ENCODE data around the gene ADCY2. TPM values are rescaled to one million over a fixed set of nuclear protein-coding genes. Genes with fewer than 3 reads are reported as not detected.

The ADCY2 gene
- polyA plus RNA-seq, 1 donor (not counting 4 experiments of a cell fraction or from before 2014, with no cell fraction given) = 0.13 TPM

DNA sequence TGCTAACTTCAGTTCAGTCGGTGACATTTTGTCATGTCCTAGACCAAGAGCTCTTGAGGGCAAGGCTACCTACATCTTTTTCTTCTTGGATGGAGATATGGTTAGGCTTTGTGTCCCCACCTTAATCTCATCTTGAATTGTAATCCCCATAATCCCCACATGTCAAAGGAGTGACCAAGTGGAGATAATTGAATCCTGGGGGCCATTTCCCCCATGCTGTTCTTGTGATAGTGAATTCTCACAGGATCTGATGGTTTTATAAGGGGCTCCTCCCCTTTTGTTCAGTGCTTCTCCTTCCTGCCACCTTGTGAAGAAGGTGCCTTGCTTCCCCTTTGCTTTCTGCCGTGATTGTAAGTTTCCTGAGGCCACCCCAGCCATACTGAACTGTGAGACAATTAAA lies 457.1 kb downstream of the ADCY2 start:
- H3K27me3 ChIP-seq (ENCODE audit: control insufficient read depth, extremely low read depth, insufficient read depth, low read length) = peaks cover 30% of the 10 kb centered on the region
- H3K9me3 ChIP-seq (ENCODE audit: control insufficient read depth, low read depth, low read length) = no peaks in the 10 kb centered on the region
- no peaks in the 10 kb centered on the region for H4K20me1 ChIP-seq (ENCODE audit: control insufficient read depth, extremely low read depth, insufficient read depth, low read length)
- no peak overlapping the region for H3K9ac ChIP-seq (ENCODE audit: control insufficient read depth, extremely low read depth, insufficient read depth, low read length)
- dilution Hi-C loops (cut with MboI; ENCODE audit: extremely low pct_ligation_motif_present, low sequenced_read_pairs) = no loop called here
- H3K4me1 ChIP-seq (ENCODE audit: control insufficient read depth, extremely low read depth, insufficient read depth, low read length) = no peaks in the 10 kb centered on the region
- H3K4me3 ChIP-seq (ENCODE audit: control insufficient read depth in 2 of 3, extremely low read depth in 1 of 3, insufficient read depth in 2 of 3, low read depth in 1 of 3, low read length in 3 of 3) = no peak overlapping the region
- H2AFZ ChIP-seq (ENCODE audit: control insufficient read depth, low read length) = no peak overlapping the region
- no peaks in the 10 kb centered on the region for H3K79me2 ChIP-seq (ENCODE audit: control insufficient read depth, insufficient read depth, low read length)
- H3K9me1 ChIP-seq (ENCODE audit: control insufficient read depth, extremely low read depth, insufficient read depth, low read length) = no peaks in the 10 kb centered on the region
- TF ChIP-seq CTCF (optimal IDR thresholded peaks at IDR 0.05 in 1 of 3, IDR thresholded peaks at IDR 0.05 in 1 of 3, conservative IDR thresholded peaks at IDR 0.05 in 1 of 3; ENCODE audit: extremely low read depth in 1 of 3, insufficient read depth in 2 of 3, low read length in 3 of 3) (no peak), EZH2 (IDR thresholded peaks at IDR 0.05; ENCODE audit: low read length) (no peak)
- no peak for FAIRE-seq
- H3K27ac ChIP-seq (ENCODE audit: control insufficient read depth, insufficient read depth, low read length) = no peak overlapping the region
- no peak for DNase-seq (ENCODE audit: low read depth, low spot score)
- no peaks in the 10 kb centered on the region for H3K36me3 ChIP-seq (ENCODE audit: control insufficient read depth in 2 of 2, extremely low read depth in 1 of 2, insufficient read depth in 2 of 2, low read length in 2 of 2)
- no peak overlapping the region for H3K4me2 ChIP-seq (ENCODE audit: control insufficient read depth, extremely low read depth, insufficient read depth, low read depth, low read length)

GRCh38 chr5:7855611-7856010 lies 459.7 kb downstream of the ADCY2 start:
- Histone ChIP-seq H4K20me1 (ENCODE audit: control insufficient read depth, extremely low read depth, insufficient read depth, low read length) (no peaks in the 10 kb centered on the region), H3K79me2 (ENCODE audit: control insufficient read depth, insufficient read depth, low read length) (no peaks in the 10 kb centered on the region), H3K4me3 (ENCODE audit: control insufficient read depth in 2 of 3, extremely low read depth in 1 of 3, insufficient read depth in 2 of 3, low read depth in 1 of 3, low read length in 3 of 3) (no peak overlapping the region), H3K9me1 (ENCODE audit: control insufficient read depth, extremely low read depth, insufficient read depth, low read length) (no peaks in the 10 kb centered on the region), H3K4me2 (ENCODE audit: control insufficient read depth, extremely low read depth, insufficient read depth, low read depth, low read length) (no peak overlapping the region), H3K36me3 (ENCODE audit: control insufficient read depth in 2 of 2, extremely low read depth in 1 of 2, insufficient read depth in 2 of 2, low read length in 2 of 2) (peaks cover 0 to 5% of the 10 kb centered on the region in 2 experiments), H3K27me3 (ENCODE audit: control insufficient read depth, extremely low read depth, insufficient read depth, low read length) (peaks cover 17% of the 10 kb centered on the region), H3K4me1 (ENCODE audit: control insufficient read depth, extremely low read depth, insufficient read depth, low read length) (no peaks in the 10 kb centered on the region), H2AFZ (ENCODE audit: control insufficient read depth, low read length) (no peak overlapping the region), H3K9ac (ENCODE audit: control insufficient read depth, extremely low read depth, insufficient read depth, low read length) (no peak overlapping the region), H3K27ac (ENCODE audit: control insufficient read depth, insufficient read depth, low read length) (no peak overlapping the region), H3K9me3 (ENCODE audit: control insufficient read depth, low read depth, low read length) (no peaks in the 10 kb centered on the region)
- no peak for FAIRE-seq
- dilution Hi-C loops (cut with MboI; ENCODE audit: extremely low pct_ligation_motif_present, low sequenced_read_pairs) = no loop called here
- no peak for DNase-seq (ENCODE audit: low read depth, low spot score)
- TF ChIP-seq CTCF (optimal IDR thresholded peaks at IDR 0.05 in 1 of 3, IDR thresholded peaks at IDR 0.05 in 1 of 3, conservative IDR thresholded peaks at IDR 0.05 in 1 of 3; ENCODE audit: extremely low read depth in 1 of 3, insufficient read depth in 2 of 3, low read length in 3 of 3) = no peak
- no peak for TF ChIP-seq EZH2 (IDR thresholded peaks at IDR 0.05; ENCODE audit: low read length)

Data from keratinocyte (primary cell).